GM12878 (cell line): ENCODE measurements around the gene NEGR1.

Source experiments
- BHLHE40 ChIP-seq, 2 experiments: fragments of 450-650 bp in 1 of 2; IDR thresholded peaks; 2 replicates each; pipeline ENCODE4 v1.6.1; 2011 to 2017; ENCODE audit warnings: low read depth in 2 of 2, borderline replicate concordance in 1 of 2, improper control_type of control experiment in 1 of 2, low read length in 1 of 2, mild to moderate bottlenecking in 1 of 2
- CTCF ChIP-seq, 3 experiments: IDR thresholded peaks in 2 of 3; conservative IDR thresholded peaks in 1 of 3; 2 replicates each; pipeline ENCODE4 v1.5.1; 2011; ENCODE audit warnings: low read depth in 3 of 3, low read length in 3 of 3, mild to moderate bottlenecking in 3 of 3, control low read depth in 2 of 3, moderate library complexity in 2 of 3, inconsistent platforms in 1 of 3, mixed read lengths in 1 of 3; ENCODE audit not compliant: control insufficient read depth in 2 of 3, insufficient read depth in 1 of 3; ENCODE audit errors: extremely low read depth in 1 of 3
- E2F4 ChIP-seq: IDR thresholded peaks from 2 replicates; pipeline ENCODE4 v1.6.1; 2012; ENCODE audit warnings: low read depth, low read length, improper control_type of control experiment
- ELK1 ChIP-seq: IDR thresholded peaks from 2 replicates; pipeline ENCODE4 v1.6.1; 2012; ENCODE audit warnings: low read depth, low read length, improper control_type of control experiment
- EP300 ChIP-seq, 2 experiments: fragments of 150-350 bp in 1 of 2; IDR thresholded peaks; 2 replicates each; pipeline ENCODE4 v1.6.1; 2011 to 2012; ENCODE audit warnings: low read depth in 2 of 2, low read length in 2 of 2, borderline replicate concordance in 1 of 2, improper control_type of control experiment in 1 of 2, inconsistent platforms in 1 of 2; ENCODE audit not compliant: control insufficient read depth in 1 of 2
- ETV6 ChIP-seq, 2 experiments: fragments of 450-650 bp in 1 of 2; IDR thresholded peaks in 1 of 2; conservative IDR thresholded peaks in 1 of 2; 2 replicates each; pipeline ENCODE4 v1.6.1; 2014; ENCODE audit warnings: antibody characterized with exemption in 1 of 2, borderline replicate concordance in 1 of 2, low read depth in 1 of 2, mild to moderate bottlenecking in 1 of 2, moderate library complexity in 1 of 2
- EZH2 ChIP-seq: IDR thresholded peaks from 2 replicates; pipeline ENCODE4 v1.6.1; 2012; ENCODE audit warnings: low read depth, mild to moderate bottlenecking, control low read depth, inconsistent platforms, low read length, borderline replicate concordance; ENCODE audit not compliant: control insufficient read depth
- JUND ChIP-seq: IDR thresholded peaks from 2 replicates; pipeline ENCODE4 v1.6.1; 2012; ENCODE audit warnings: low read depth, mild to moderate bottlenecking, low read length, improper control_type of control experiment, moderate library complexity
- POLR2AphosphoS2 ChIP-seq: IDR thresholded peaks from 2 replicates; pipeline ENCODE4 v1.6.1; 2011; ENCODE audit warnings: low read depth, mild to moderate bottlenecking, low read length, improper control_type of control experiment, moderate library complexity
- SMARCA5 ChIP-seq: fragments of 450-650 bp; IDR thresholded peaks from 2 replicates; pipeline ENCODE4 v1.6.1; 2017; ENCODE audit warnings: mild to moderate bottlenecking
- TCF12 ChIP-seq: IDR thresholded peaks from 2 replicates; pipeline ENCODE4 v1.6.1; 2011; ENCODE audit warnings: low read depth, mild to moderate bottlenecking, low read length
- USF2 ChIP-seq: IDR thresholded peaks from 2 replicates; pipeline ENCODE4 v1.6.1; 2011; ENCODE audit warnings: low read depth, low read length, improper control_type of control experiment, borderline replicate concordance
- TF ChIP-seq, protein P1 (sequence below): fragments of 150-350 bp; IDR thresholded peaks from 2 replicates; pipeline ENCODE4 v1.6.1; 2014; ENCODE audit warnings: mild to moderate bottlenecking, low read depth, low read length

- TF ChIP-seq EZH2 (no peak), ELK1 (no peak), EP300 (IDR thresholded peaks at IDR 0.05; ENCODE audit: borderline replicate concordance in 1 of 2, control insufficient read depth in 1 of 2, low read depth in 2 of 2, low read length in 2 of 2) (no peak), ETV6 (conservative IDR thresholded peaks at IDR 0.05 in 1 of 2, IDR thresholded peaks at IDR 0.05 in 1 of 2; ENCODE audit: borderline replicate concordance in 1 of 2, low read depth in 1 of 2) (no peak), BHLHE40 (IDR thresholded peaks at IDR 0.05; ENCODE audit: borderline replicate concordance in 1 of 2, low read depth in 2 of 2, low read length in 1 of 2) (no peak), E2F4 (no peak), USF2 (no peak), SMARCA5 (no peak), POLR2AphosphoS2 (no peak), CTCF (IDR thresholded peaks at IDR 0.05 in 2 of 3, conservative IDR thresholded peaks at IDR 0.05 in 1 of 3; ENCODE audit: control insufficient read depth in 2 of 3, extremely low read depth in 1 of 3, insufficient read depth in 1 of 3, low read depth in 3 of 3, low read length in 3 of 3) (no peak), TCF12 (no peak), JUND (no peak)
- TF ChIP-seq, protein P1, sequence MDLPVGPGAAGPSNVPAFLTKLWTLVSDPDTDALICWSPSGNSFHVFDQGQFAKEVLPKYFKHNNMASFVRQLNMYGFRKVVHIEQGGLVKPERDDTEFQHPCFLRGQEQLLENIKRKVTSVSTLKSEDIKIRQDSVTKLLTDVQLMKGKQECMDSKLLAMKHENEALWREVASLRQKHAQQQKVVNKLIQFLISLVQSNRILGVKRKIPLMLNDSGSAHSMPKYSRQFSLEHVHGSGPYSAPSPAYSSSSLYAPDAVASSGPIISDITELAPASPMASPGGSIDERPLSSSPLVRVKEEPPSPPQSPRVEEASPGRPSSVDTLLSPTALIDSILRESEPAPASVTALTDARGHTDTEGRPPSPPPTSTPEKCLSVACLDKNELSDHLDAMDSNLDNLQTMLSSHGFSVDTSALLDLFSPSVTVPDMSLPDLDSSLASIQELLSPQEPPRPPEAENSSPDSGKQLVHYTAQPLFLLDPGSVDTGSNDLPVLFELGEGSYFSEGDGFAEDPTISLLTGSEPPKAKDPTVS: no peak
Measured at GRCh38 chr1:72075425-72075824, 206.9 kb downstream of the NEGR1 start.
